Hepatocyte (in vitro differentiated cells): ENCODE measurements around the gene LIPH.

Experiments
- EZH2phosphoT487 ChIP-seq: fragments of 200-600 bp; sonication (generic); IDR thresholded peaks from one replicate; pipeline ENCODE4 v1.6.1; 2018; ENCODE audit warnings: antibody characterized with exemption, mild to moderate bottlenecking, low read depth, moderate library complexity; ENCODE audit not compliant: unreplicated experiment, severe bottlenecking
- TF ChIP-seq, protein P1 (sequence below): fragments of 200-600 bp; sonication (generic); IDR thresholded peaks from 2 replicates; pipeline ENCODE4 v1.5.1; 2016; ENCODE audit warnings: antibody characterized with exemption, mild to moderate bottlenecking; ENCODE audit not compliant: poor library complexity

DNA sequence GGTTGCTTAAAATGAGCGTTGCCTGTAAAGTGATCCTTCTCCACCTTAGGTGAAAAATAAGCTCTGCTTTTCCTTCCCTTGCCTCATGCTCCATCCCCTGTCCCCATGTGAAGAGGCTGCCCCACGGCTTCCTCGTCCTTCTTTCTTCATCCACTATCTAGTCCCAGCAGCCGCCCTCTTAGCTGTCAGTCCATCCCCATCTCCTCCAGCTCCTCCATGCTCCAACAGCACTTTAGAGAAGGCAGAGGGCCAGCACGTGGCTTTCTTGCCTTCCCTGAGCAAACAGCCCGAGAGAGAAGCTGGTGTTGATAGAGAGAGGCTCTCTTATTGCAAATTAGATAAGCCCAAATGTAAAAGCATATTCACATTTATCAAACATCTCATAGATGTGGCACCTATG is 44.5 kb downstream of the LIPH start:
- TF ChIP-seq, protein P1, sequence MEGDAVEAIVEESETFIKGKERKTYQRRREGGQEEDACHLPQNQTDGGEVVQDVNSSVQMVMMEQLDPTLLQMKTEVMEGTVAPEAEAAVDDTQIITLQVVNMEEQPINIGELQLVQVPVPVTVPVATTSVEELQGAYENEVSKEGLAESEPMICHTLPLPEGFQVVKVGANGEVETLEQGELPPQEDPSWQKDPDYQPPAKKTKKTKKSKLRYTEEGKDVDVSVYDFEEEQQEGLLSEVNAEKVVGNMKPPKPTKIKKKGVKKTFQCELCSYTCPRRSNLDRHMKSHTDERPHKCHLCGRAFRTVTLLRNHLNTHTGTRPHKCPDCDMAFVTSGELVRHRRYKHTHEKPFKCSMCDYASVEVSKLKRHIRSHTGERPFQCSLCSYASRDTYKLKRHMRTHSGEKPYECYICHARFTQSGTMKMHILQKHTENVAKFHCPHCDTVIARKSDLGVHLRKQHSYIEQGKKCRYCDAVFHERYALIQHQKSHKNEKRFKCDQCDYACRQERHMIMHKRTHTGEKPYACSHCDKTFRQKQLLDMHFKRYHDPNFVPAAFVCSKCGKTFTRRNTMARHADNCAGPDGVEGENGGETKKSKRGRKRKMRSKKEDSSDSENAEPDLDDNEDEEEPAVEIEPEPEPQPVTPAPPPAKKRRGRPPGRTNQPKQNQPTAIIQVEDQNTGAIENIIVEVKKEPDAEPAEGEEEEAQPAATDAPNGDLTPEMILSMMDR, result no peak
- TF ChIP-seq EZH2phosphoT487, result no peak
